MCF 10A (cell line): ENCODE results near the gene POLR2E. TPM values are rescaled to one million over a fixed set of nuclear protein-coding genes. Genes with fewer than 3 reads are reported as not detected.

ENCODE experiments used
- BruUV-seq: library from RNA; stranded (reverse); fragments of 400-500 nt; replicated peaks from 2 replicates; lab custom pipeline; 2021; lab: Mats Ljungman, UMichigan
- CTCF ChIA-PET: fragments of 300-600 bp; sonication (Branson Sonifier 250); formaldehyde crosslinking; extraction: SDS; loops from one replicate; lab custom pipeline; 2021; ENCODE audit warnings: antibody characterized with exemption, inconsistent platforms; lab: Yijun Ruan, JAX
- POLR2A ChIA-PET: fragments of 300-600, 350-650 bp; sonication (Branson Sonifier 250); formaldehyde crosslinking; extraction: SDS; loops from one replicate; lab custom pipeline; 2020; ENCODE audit warnings: antibody characterized with exemption, inconsistent platforms; lab: Yijun Ruan, JAX
- DNase-seq: peaks from one replicate; pipeline ENCODE4 v3.0.0-alpha.2; 2018; ENCODE audit not compliant: unreplicated experiment
- H3K27ac Mint-ChIP-seq: one replicate; pipeline ENCODE4 v1.8.0; 2022; ENCODE audit warnings: mild to moderate bottlenecking, low read depth, mixed read lengths; ENCODE audit not compliant: unreplicated experiment
- H3K27me3 Mint-ChIP-seq: one replicate; pipeline ENCODE4 v1.8.0; 2022; ENCODE audit warnings: mixed read lengths; ENCODE audit not compliant: insufficient read depth, unreplicated experiment
- H3K36me3 Mint-ChIP-seq: one replicate; pipeline ENCODE4 v1.8.0; 2022; ENCODE audit warnings: mild to moderate bottlenecking, moderate library complexity, mixed read lengths; ENCODE audit not compliant: insufficient read depth, unreplicated experiment
- H3K4me1 Mint-ChIP-seq: one replicate; pipeline ENCODE4 v1.8.0; 2022; ENCODE audit warnings: mixed read lengths; ENCODE audit not compliant: insufficient read depth, unreplicated experiment
- H3K4me3 Mint-ChIP-seq: one replicate; pipeline ENCODE4 v1.8.0; 2022; ENCODE audit warnings: mild to moderate bottlenecking, moderate library complexity, mixed read lengths; ENCODE audit not compliant: unreplicated experiment
- H3K9me3 Mint-ChIP-seq: one replicate; pipeline ENCODE4 v1.8.0; 2022; ENCODE audit warnings: mixed read lengths; ENCODE audit not compliant: unreplicated experiment
- CTCF ChIP-seq: fragments of 200-600 bp; IDR thresholded peaks from one replicate; pipeline ENCODE4 v1.8.0; 2022; ENCODE audit warnings: antibody characterized with exemption, mild to moderate bottlenecking; ENCODE audit not compliant: unreplicated experiment
- intact Hi-C: fragments of 100-400 bp; cut with micrococcal nuclease; formaldehyde crosslinking; loops from 2 replicates; pipeline ENCODE4 v1.14.1; 2022
- total RNA-seq: library from RNA; stranded (reverse); gene quantifications from 2 replicates; pipeline ENCODE4 v1.2.3, GENCODE V29; 2022

POLR2E gene
- total RNA-seq, 1 experiment from 2014 or later, result 184 TPM

- POLR2A ChIA-PET, result interaction anchor here (0.8 to 4.8 kb wide), 6 partner anchors 11 to 114 kb away, joined by 3 to 31 read pairs (median 12); partner anchors contain the start of genes ABCA7, CNN2 and GPX4
- Mint-ChIP-seq H3K27ac (no peak overlapping the region), H3K4me1 (peaks cover 21% of the 10 kb centered on the region), H3K36me3 (peaks cover 6% of the 10 kb centered on the region), H3K4me3 (no peak overlapping the region), H3K27me3 (no peaks in the 10 kb centered on the region), H3K9me3 (no peaks in the 10 kb centered on the region)
- CTCF ChIA-PET, result interaction anchor here (0.6 to 2.0 kb wide), 8 partner anchors 9 to 39 kb away, joined by 3 to 9 read pairs (median 4); partner anchors contain the start of gene GPX4
- intact Hi-C loops, result no loop called here
- no TSS peak for BruUV-seq
- TF ChIP-seq CTCF, result no peak
- no peak for DNase-seq
These were observed 31.1 kb downstream of the POLR2E start for GRCh38 chr19:1063909-1064660.

- intact Hi-C loops, result no loop called here
- no peaks in the 10 kb centered on the region for H3K36me3 Mint-ChIP-seq
- no peaks in the 10 kb centered on the region for H3K9me3 Mint-ChIP-seq
- POLR2A ChIA-PET, result interaction anchor here (2.9 to 4.8 kb wide), 2 partner anchors 12 to 36 kb away, joined by 20 to 31 read pairs; partner anchors contain the start of gene CNN2
- H3K27me3 Mint-ChIP-seq, result no peaks in the 10 kb centered on the region
- no peak overlapping the region for H3K27ac Mint-ChIP-seq
- no TSS peak for BruUV-seq
- no peak overlapping the region for H3K4me3 Mint-ChIP-seq
- TF ChIP-seq CTCF, result no peak
- DNase-seq, result peak; percentile 65
- H3K4me1 Mint-ChIP-seq, result peaks cover 15% of the 10 kb centered on the region
- CTCF ChIA-PET, result no interaction called here
These were observed 31.9 kb downstream of the POLR2E start for GRCh38 chr19:1063030-1063908.

- DNase-seq, result no peak
- Mint-ChIP-seq H3K4me3 (no peak overlapping the region), H3K9me3 (no peaks in the 10 kb centered on the region), H3K27ac (no peak overlapping the region), H3K36me3 (no peaks in the 10 kb centered on the region), H3K4me1 (peaks cover 15% of the 10 kb centered on the region), H3K27me3 (no peaks in the 10 kb centered on the region)
- CTCF ChIA-PET, result no interaction called here
- no TSS peak for BruUV-seq
- TF ChIP-seq CTCF, result no peak
- POLR2A ChIA-PET, result no interaction called here
- intact Hi-C loops, result no loop called here
These were observed 32.7 kb downstream of the POLR2E start for GRCh38 chr19:1062387-1063029.
